LNCaP clone FGC (cell line): ENCODE data around the gene ZNF263.

Experiments used
- DNase-seq: peaks from one replicate; pipeline ENCODE4 v3.0.0-alpha.2; 2011; ENCODE audit warnings: low read depth
- H3K4me3 ChIP-seq: 2 replicates; pipeline ENCODE4 v1.5.1; 2011; ENCODE audit warnings: mild to moderate bottlenecking, low read depth, low read length, control low read depth
- TF ChIP-seq, protein P1 (sequence below): IDR thresholded peaks from 2 replicates; pipeline ENCODE4 v1.5.1; 2012; ENCODE audit warnings: mild to moderate bottlenecking; ENCODE audit not compliant: control insufficient read depth, insufficient read depth; ENCODE audit errors: extremely low read depth

Gene ZNF263

GRCh38 chr16:3282730-3283542 is at the start of gene ZNF263:
ZNF263 (plus strand) TSS chr16:3283491; CDS start chr16:3283819, 328 bp downstream.
- peak; percentile 96 for DNase-seq
- H3K4me3 ChIP-seq: peak within 1 kb of the TSS; percentile 100
- TF ChIP-seq, protein P1, sequence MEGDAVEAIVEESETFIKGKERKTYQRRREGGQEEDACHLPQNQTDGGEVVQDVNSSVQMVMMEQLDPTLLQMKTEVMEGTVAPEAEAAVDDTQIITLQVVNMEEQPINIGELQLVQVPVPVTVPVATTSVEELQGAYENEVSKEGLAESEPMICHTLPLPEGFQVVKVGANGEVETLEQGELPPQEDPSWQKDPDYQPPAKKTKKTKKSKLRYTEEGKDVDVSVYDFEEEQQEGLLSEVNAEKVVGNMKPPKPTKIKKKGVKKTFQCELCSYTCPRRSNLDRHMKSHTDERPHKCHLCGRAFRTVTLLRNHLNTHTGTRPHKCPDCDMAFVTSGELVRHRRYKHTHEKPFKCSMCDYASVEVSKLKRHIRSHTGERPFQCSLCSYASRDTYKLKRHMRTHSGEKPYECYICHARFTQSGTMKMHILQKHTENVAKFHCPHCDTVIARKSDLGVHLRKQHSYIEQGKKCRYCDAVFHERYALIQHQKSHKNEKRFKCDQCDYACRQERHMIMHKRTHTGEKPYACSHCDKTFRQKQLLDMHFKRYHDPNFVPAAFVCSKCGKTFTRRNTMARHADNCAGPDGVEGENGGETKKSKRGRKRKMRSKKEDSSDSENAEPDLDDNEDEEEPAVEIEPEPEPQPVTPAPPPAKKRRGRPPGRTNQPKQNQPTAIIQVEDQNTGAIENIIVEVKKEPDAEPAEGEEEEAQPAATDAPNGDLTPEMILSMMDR: no peak

DNA sequence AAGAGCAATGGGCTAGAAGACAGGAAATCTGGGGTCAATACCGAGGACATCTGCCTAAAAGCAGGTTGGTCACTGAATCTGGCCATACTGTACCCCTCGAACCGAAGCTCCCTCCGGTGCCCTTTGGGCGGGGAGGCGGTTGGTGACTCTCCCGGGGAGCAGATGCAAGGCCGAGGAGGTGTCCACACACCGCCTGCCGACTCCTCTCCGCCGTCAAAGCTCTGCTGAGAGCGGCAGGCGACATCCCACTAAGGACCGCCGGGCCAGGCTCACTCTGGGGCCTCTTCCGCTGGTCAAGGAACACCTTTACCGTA is 48.8 kb upstream of the ZNF263 start:
- DNase-seq: no peak

DNA sequence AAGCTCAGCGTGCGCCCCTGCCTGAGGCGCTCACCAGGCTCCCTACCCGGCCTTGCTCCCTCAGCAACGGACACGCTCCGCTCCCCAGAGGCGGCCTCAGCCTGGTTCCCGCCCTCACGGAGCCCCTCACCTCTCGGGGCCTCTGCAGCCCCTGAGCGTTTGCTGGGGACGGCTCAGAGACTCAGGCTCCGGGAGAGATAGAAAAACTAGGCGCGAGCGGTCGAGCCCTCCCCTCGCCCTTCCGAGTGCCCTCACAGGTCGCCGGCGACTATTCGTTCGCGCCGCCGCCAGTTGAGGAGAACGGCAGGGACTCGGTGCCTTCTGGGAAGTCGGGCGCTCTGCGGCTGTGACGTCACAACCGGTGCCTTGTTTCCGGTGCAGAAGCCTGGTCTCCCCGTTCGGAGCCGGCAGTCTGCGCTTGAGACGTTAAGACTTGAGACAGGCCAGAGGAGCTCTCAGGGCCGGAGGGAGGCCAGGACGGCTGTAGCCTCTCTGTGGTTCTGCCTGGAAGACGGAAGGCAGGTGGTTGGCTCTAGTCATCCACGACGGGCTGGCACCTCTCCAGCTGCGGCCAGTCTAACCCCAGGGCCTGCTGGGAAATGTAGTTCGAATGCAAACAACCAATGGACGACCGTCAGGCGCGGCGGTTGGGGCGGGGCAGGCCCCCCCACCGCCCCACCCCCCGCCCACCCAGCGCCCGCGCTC is 48.3 kb upstream of the ZNF263 start, which contains the start of gene ZNF200:
ZNF200 (minus strand) TSS at position 302 of the 705 bp plus-strand sequence. CDS start 1,403 bp downstream, outside the sequence.
- TF ChIP-seq, protein P1: no peak
- peak; percentile 90 for DNase-seq
- peak within 1 kb of the TSS; percentile 98 for H3K4me3 ChIP-seq

More for the DNA sequence above, 48.8 kb upstream of the ZNF263 start:
- TF ChIP-seq, protein P1: no peak
- H3K4me3 ChIP-seq: peak overlapping the region; percentile 98

GRCh38 chr16:3235856-3236669 is 47.2 kb upstream of the ZNF263 start:
- H3K4me3 ChIP-seq: no peak overlapping the region
- TF ChIP-seq, protein P1: no peak
- peak; percentile 45 for DNase-seq

- no peak overlapping the region for H3K4me3 ChIP-seq
- DNase-seq: no peak
- TF ChIP-seq, protein P1: no peak
Measured at GRCh38 chr16:3241761-3242160, 41.5 kb upstream of the ZNF263 start.

- no peak overlapping the region for H3K4me3 ChIP-seq
- TF ChIP-seq, protein P1: no peak
- no peak for DNase-seq
Measured at GRCh38 chr16:3242709-3243108, 40.6 kb upstream of the ZNF263 start.
